Endodermal cell (in vitro differentiated cells): ENCODE data around the gene MYO18B. TPM values are rescaled to one million over a fixed set of nuclear protein-coding genes. Genes with fewer than 3 reads are reported as not detected.

Source experiments
- DNase-seq: peaks from one replicate; pipeline ENCODE4 v3.0.0-alpha.2; 2017
- H3K27ac ChIP-seq: 2 replicates; pipeline ENCODE4 v1.5.1; 2013; ENCODE audit warnings: mild to moderate bottlenecking, low read depth, low read length, moderate library complexity
- H3K27me3 ChIP-seq: 2 replicates; pipeline ENCODE4 v1.6.1; 2013; ENCODE audit warnings: mild to moderate bottlenecking, low read length, moderate library complexity; ENCODE audit not compliant: insufficient read depth, control insufficient read depth, poor library complexity, severe bottlenecking
- H3K36me3 ChIP-seq: 2 replicates; pipeline ENCODE4 v1.7.0; 2013; ENCODE audit warnings: mild to moderate bottlenecking, low read length, moderate library complexity; ENCODE audit not compliant: control insufficient read depth, insufficient read depth
- H3K4me1 ChIP-seq: one replicate; pipeline ENCODE4 v1.7.0; 2013; ENCODE audit warnings: low read length; ENCODE audit not compliant: control insufficient read depth, insufficient read depth
- H3K4me3 ChIP-seq: 2 replicates; pipeline ENCODE4 v1.5.1; 2013; ENCODE audit warnings: mild to moderate bottlenecking, low read length, moderate library complexity
- H3K9ac ChIP-seq: 2 replicates; pipeline ENCODE4 v1.6.1; 2013; ENCODE audit warnings: mild to moderate bottlenecking, low read length, moderate library complexity; ENCODE audit not compliant: poor library complexity, severe bottlenecking; ENCODE audit errors: extremely low read depth
- H3K9me3 ChIP-seq: 2 replicates; pipeline ENCODE4 v1.6.1; 2013; ENCODE audit warnings: mild to moderate bottlenecking, low read length, moderate library complexity; ENCODE audit not compliant: control insufficient read depth
- H3K27ac Mint-ChIP-seq: 2 replicates; pipeline ENCODE4 v1.8.0; 2020; ENCODE audit warnings: mixed read lengths
- H3K27me3 Mint-ChIP-seq: 2 replicates; pipeline ENCODE4 v1.8.0; 2021; ENCODE audit warnings: mild to moderate bottlenecking, mixed read lengths; ENCODE audit not compliant: insufficient read depth
- H3K36me3 Mint-ChIP-seq: 2 replicates; pipeline ENCODE4 v1.8.0; 2020; ENCODE audit warnings: low read depth, mixed read lengths
- H3K4me1 Mint-ChIP-seq: 2 replicates; pipeline ENCODE4 v1.8.0; 2020; ENCODE audit warnings: mixed read lengths
- H3K4me3 Mint-ChIP-seq: 2 replicates; pipeline ENCODE4 v1.8.0; 2020; ENCODE audit warnings: mild to moderate bottlenecking, moderate library complexity, mixed read lengths
- H3K9me3 Mint-ChIP-seq: 2 replicates; pipeline ENCODE4 v1.8.0; 2020; ENCODE audit warnings: mild to moderate bottlenecking, mixed read lengths
- WGBS, 2 experiments: methylation state at CpG; one replicate each; pipeline versions ENCODE4 v1.1.5 to v1.1.7; 2013; ENCODE audit warnings: missing lambda C conversion rate in 2 of 2, mixed read lengths in 1 of 2; ENCODE audit not compliant: insufficient coverage in 1 of 2, insufficient read length in 1 of 2; 5-methylcytosine and 5-hydroxymethylcytosine counted together
- total RNA-seq, 2 donors: library from RNA; stranded (reverse); fragmentation: NEBNext Ultra II Directional in 1 of 2; extraction: Animal tissue kit (Norgen Biotek cat#: 25700) in 1 of 2; gene quantifications; 2 replicates in 1 of 2; 3 replicates in 1 of 2; pipeline ENCODE4 v1.2.1, GENCODE V29; 2021
- TF ChIP-seq, protein P1 (sequence below): fragments of 200-600 bp; sonication (generic); conservative IDR thresholded peaks from 2 replicates; pipeline ENCODE4 v1.5.0; 2021; ENCODE audit warnings: antibody characterized with exemption, mild to moderate bottlenecking

The MYO18B gene
- total RNA-seq, 2 donors from 2014 or later: 0.77 to 0.84 TPM

GRCh38 chr22:26047920-26048319 is 305.9 kb downstream of the MYO18B start:
- Histone ChIP-seq H3K9me3 (no peaks in the 10 kb centered on the region), H3K4me3 (no peak overlapping the region), H3K36me3 (no peaks in the 10 kb centered on the region), H3K27ac (no peak overlapping the region), H3K4me1 (no peaks in the 10 kb centered on the region), H3K9ac (no peak overlapping the region), H3K27me3 (no peaks in the 10 kb centered on the region)
- Mint-ChIP-seq H3K4me1 (peaks cover 6% of the 10 kb centered on the region), H3K9me3 (no peaks in the 10 kb centered on the region), H3K36me3 (no peaks in the 10 kb centered on the region), H3K27me3 (no peaks in the 10 kb centered on the region), H3K4me3 (no peak overlapping the region), H3K27ac (no peak overlapping the region)
- 84 to 89% methylated on average over 6 to 8 of the region's 8 CpGs for WGBS, 2 experiments
- DNase-seq: no peak
- TF ChIP-seq, protein P1, sequence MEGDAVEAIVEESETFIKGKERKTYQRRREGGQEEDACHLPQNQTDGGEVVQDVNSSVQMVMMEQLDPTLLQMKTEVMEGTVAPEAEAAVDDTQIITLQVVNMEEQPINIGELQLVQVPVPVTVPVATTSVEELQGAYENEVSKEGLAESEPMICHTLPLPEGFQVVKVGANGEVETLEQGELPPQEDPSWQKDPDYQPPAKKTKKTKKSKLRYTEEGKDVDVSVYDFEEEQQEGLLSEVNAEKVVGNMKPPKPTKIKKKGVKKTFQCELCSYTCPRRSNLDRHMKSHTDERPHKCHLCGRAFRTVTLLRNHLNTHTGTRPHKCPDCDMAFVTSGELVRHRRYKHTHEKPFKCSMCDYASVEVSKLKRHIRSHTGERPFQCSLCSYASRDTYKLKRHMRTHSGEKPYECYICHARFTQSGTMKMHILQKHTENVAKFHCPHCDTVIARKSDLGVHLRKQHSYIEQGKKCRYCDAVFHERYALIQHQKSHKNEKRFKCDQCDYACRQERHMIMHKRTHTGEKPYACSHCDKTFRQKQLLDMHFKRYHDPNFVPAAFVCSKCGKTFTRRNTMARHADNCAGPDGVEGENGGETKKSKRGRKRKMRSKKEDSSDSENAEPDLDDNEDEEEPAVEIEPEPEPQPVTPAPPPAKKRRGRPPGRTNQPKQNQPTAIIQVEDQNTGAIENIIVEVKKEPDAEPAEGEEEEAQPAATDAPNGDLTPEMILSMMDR: no peak

DNA sequence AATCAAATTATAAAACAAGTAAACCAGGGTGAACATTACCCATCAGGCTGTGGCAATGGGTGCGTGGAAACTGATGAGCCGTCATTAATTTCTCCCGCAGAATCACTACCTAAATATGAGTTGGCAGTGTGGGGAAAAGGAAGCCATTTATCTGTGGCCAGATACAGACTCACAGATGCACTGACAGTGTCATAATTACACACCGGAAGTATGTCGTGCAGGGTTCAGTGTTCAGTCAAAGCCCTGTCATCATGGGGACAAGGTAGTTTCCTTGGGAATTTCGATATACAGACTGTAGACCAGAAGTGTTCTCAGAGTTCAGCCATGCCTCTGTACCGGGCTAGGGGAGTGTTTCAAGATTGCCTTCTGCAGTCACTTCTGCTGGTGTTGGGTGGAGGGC is 308.1 kb downstream of the MYO18B start:
- no peak overlapping the region for H3K27ac ChIP-seq
- H3K9ac ChIP-seq: no peak overlapping the region
- no peak for DNase-seq
- no peak overlapping the region for H3K4me3 ChIP-seq
- Mint-ChIP-seq H3K27ac (no peak overlapping the region), H3K4me3 (no peak overlapping the region), H3K27me3 (no peaks in the 10 kb centered on the region), H3K4me1 (peaks cover 23% of the 10 kb centered on the region), H3K36me3 (no peaks in the 10 kb centered on the region), H3K9me3 (no peaks in the 10 kb centered on the region)
- TF ChIP-seq, protein P1: no peak
- peaks cover 11% of the 10 kb centered on the region for H3K4me1 ChIP-seq
- no peaks in the 10 kb centered on the region for H3K27me3 ChIP-seq
- 95 to 99% methylated on average over 7 of the region's 7 CpGs for whole genome bisulfite sequencing, 2 experiments
- H3K9me3 ChIP-seq: no peaks in the 10 kb centered on the region
- H3K36me3 ChIP-seq: no peaks in the 10 kb centered on the region

GRCh38 chr22:26053737-26054316 is 311.8 kb downstream of the MYO18B start:
- no peak overlapping the region for H3K27ac Mint-ChIP-seq
- WGBS, 2 experiments: 83 to 89% methylated on average over 3 to 4 of the region's 4 CpGs

More at GRCh38 chr22:26053737-26054316, 311.8 kb downstream of the MYO18B start:
- no peaks in the 10 kb centered on the region for H3K27me3 Mint-ChIP-seq
- no peaks in the 10 kb centered on the region for H3K36me3 Mint-ChIP-seq
- Histone ChIP-seq H3K27me3 (no peaks in the 10 kb centered on the region), H3K4me1 (peaks cover 15% of the 10 kb centered on the region), H3K9me3 (peaks cover 10% of the 10 kb centered on the region), H3K27ac (no peak overlapping the region), H3K9ac (no peak overlapping the region), H3K36me3 (no peaks in the 10 kb centered on the region), H3K4me3 (no peak overlapping the region)
- peaks cover 43% of the 10 kb centered on the region for H3K4me1 Mint-ChIP-seq
- DNase-seq: peak; percentile 55
- no peaks in the 10 kb centered on the region for H3K9me3 Mint-ChIP-seq
- no peak overlapping the region for H3K4me3 Mint-ChIP-seq
- TF ChIP-seq, protein P1: no peak
